ENCODE results near the gene BORCS8. TPM values are rescaled to one million over a fixed set of nuclear protein-coding genes. Genes with fewer than 3 reads are reported as not detected.

Gene BORCS8
- total RNA-seq, 2 experiments from 2014 or later: 19.5 to 25.3 TPM

- Mint-ChIP-seq H3K36me3 (ENCODE audit: low read depth) (peaks cover 26% of the 10 kb centered on the region), H3K27ac (peak overlapping the region; percentile 84), H3K4me3 (peak overlapping the region; percentile 90), H3K9me3 (ENCODE audit: low read depth) (peaks cover 4% of the 10 kb centered on the region), H3K4me1 (peaks cover 28% of the 10 kb centered on the region), H3K27me3 (no peaks in the 10 kb centered on the region)
- intact Hi-C loops (cut with DNase I, micrococcal nuclease): loop anchor here (1.0 kb wide), 7 partner anchors 10 to 183 kb away; partner anchors contain the start of genes BORCS8 (in 2 of the 2), MAU2 (in 2 of the 2), RFXANK (in 2 of the 2) and SUGP1 (in 2 of the 2)
- ChIA-PET CTCF (interaction anchor here (0.6 to 2.3 kb wide), 7 partner anchors 10 to 337 kb away, joined by 3 to 20 read pairs (median 3); partner anchors contain the start of genes BORCS8 and RFXANK), POLR2A (interaction anchor here (0.7 to 2.1 kb wide), 4 partner anchors 10 to 921 kb away, joined by 3 to 31 read pairs (median 4); partner anchors contain the start of genes BORCS8, JUND and RFXANK)
- peak; percentile 14 for ATAC-seq
- no peak for DNase-seq
These were observed 10.7 kb upstream of the BORCS8 start for GRCh38 chr19:19202707-19203011.

- H3K27me3 Mint-ChIP-seq: no peaks in the 10 kb centered on the region
- ChIA-PET CTCF (interaction anchor here (0.6 to 2.3 kb wide), 5 partner anchors 9 to 203 kb away, joined by 3 to 20 read pairs (median 4); partner anchors contain the start of genes BORCS8 and RFXANK), POLR2A (interaction anchor here (1.2 to 2.1 kb wide), 2 partner anchors 9 to 920 kb away, joined by 3 to 31 read pairs; partner anchors contain the start of genes BORCS8, JUND and RFXANK)
- ATAC-seq: no peak
- H3K36me3 Mint-ChIP-seq (ENCODE audit: low read depth): peaks cover 27% of the 10 kb centered on the region
- peak overlapping the region; percentile 84 for H3K27ac Mint-ChIP-seq
- peaks cover 21% of the 10 kb centered on the region for H3K4me1 Mint-ChIP-seq
- H3K4me3 Mint-ChIP-seq: peak overlapping the region; percentile 90
- H3K9me3 Mint-ChIP-seq (ENCODE audit: low read depth): no peaks in the 10 kb centered on the region
- DNase-seq: no peak
- intact Hi-C loops (cut with DNase I, micrococcal nuclease): no loop called here
These were observed 10.0 kb upstream of the BORCS8 start for GRCh38 chr19:19201697-19202630.

- intact Hi-C loops (cut with DNase I, micrococcal nuclease): loop anchor here in 1 of 2 experiments (5.0 kb wide), 3 partner anchors 168 to 607 kb away; partner anchors contain the start of genes GMIP and REX1BD
- ATAC-seq: no peak
- H3K9me3 Mint-ChIP-seq (ENCODE audit: low read depth): no peaks in the 10 kb centered on the region
- ChIA-PET CTCF (interaction anchor here (1.3 to 2.9 kb wide), 2 partner anchors 9 to 23 kb away, joined by 4 to 20 read pairs; partner anchors contain the start of gene NR2C2AP), POLR2A (interaction anchor here (0.6 to 3.0 kb wide), 2 partner anchors 9 to 171 kb away, joined by 6 to 31 read pairs; partner anchors contain the start of gene NR2C2AP)
- H3K36me3 Mint-ChIP-seq (ENCODE audit: low read depth): peaks cover 21% of the 10 kb centered on the region
- H3K4me1 Mint-ChIP-seq: peaks cover 37% of the 10 kb centered on the region
- H3K27ac Mint-ChIP-seq: peak overlapping the region; percentile 73
- no peak for DNase-seq
- peak overlapping the region; percentile 91 for H3K4me3 Mint-ChIP-seq
- no peaks in the 10 kb centered on the region for H3K27me3 Mint-ChIP-seq
These were observed 2.0 kb upstream of the BORCS8 start for GRCh38 chr19:19193926-19194325.

DNA sequence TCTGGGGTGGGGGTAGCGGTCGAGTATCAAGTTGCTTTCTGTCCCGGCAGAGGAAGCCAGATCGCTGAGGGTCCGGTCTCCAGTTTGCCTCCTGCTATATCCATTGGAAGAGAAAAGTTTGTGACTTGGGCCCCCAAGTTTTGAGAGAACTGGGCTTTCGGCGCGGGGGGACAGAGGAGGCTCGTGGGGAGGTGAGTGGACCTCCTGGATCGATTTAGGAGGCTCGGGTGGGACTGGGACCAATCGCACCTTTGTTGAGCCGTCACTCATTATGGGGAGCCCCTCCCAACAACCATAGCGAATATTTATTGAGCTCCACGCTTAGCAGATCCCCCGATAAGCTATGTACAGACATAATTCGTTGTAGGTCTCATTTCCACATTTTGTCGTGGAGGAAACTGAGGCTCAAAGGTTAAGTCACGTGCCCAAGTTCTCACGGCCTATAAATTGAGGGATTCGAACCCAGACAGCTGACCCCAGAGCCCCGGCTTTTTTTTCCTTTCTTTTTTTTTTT is 1.0 kb upstream of the BORCS8 start:
- Mint-ChIP-seq H3K27me3 (no peaks in the 10 kb centered on the region), H3K36me3 (ENCODE audit: low read depth) (peaks cover 13% of the 10 kb centered on the region), H3K4me1 (peaks cover 41% of the 10 kb centered on the region), H3K27ac (peak overlapping the region; percentile 94), H3K4me3 (peak overlapping the region; percentile 91), H3K9me3 (ENCODE audit: low read depth) (no peaks in the 10 kb centered on the region)
- DNase-seq: no peak
- intact Hi-C loops (cut with DNase I, micrococcal nuclease): loop anchor here (1.0 to 5.0 kb wide), 20 partner anchors 10 to 671 kb away; partner anchors contain the start of genes COPE (in 2 of the 2), DDX49 (in 2 of the 2), MAU2 (in 2 of the 2) and NR2C2AP (in 2 of the 2)
- ATAC-seq: no peak
- CTCF ChIA-PET: interaction anchor here (0.6 to 2.9 kb wide), 10 partner anchors 8 to 297 kb away, joined by 3 to 20 read pairs (median 4); partner anchors contain the start of gene NR2C2AP
- POLR2A ChIA-PET: interaction anchor here (0.6 to 3.0 kb wide), 4 partner anchors 10 to 650 kb away, joined by 4 to 31 read pairs (median 7); partner anchors contain the start of gene NR2C2AP

GRCh38 chr19:19191768-19192077 is 229 bp downstream of the BORCS8 start:
- H3K4me3 Mint-ChIP-seq: peak overlapping the region; percentile 91
- CTCF ChIA-PET: interaction anchor here (0.9 to 2.9 kb wide), 4 partner anchors 9 to 155 kb away, joined by 3 to 20 read pairs (median 11); partner anchors contain the start of gene NR2C2AP
- H3K36me3 Mint-ChIP-seq (ENCODE audit: low read depth): peaks cover 12% of the 10 kb centered on the region
- H3K27me3 Mint-ChIP-seq: no peaks in the 10 kb centered on the region
- H3K9me3 Mint-ChIP-seq (ENCODE audit: low read depth): peaks cover 3% of the 10 kb centered on the region
- POLR2A ChIA-PET: interaction anchor here (0.5 to 3.0 kb wide), 3 partner anchors 11 to 477 kb away, joined by 3 to 31 read pairs (median 3); partner anchors contain the start of genes NR2C2AP and ZNF101
- intact Hi-C loops (cut with DNase I, micrococcal nuclease): loop anchor here (1.0 to 5.0 kb wide), 20 partner anchors 12 to 669 kb away; partner anchors contain the start of genes COPE (in 2 of the 2), DDX49 (in 2 of the 2), MAU2 (in 2 of the 2) and NR2C2AP (in 2 of the 2)
- no peak for ATAC-seq
- DNase-seq: no peak
- peaks cover 41% of the 10 kb centered on the region for H3K4me1 Mint-ChIP-seq
- peak overlapping the region; percentile 94 for H3K27ac Mint-ChIP-seq

DNA sequence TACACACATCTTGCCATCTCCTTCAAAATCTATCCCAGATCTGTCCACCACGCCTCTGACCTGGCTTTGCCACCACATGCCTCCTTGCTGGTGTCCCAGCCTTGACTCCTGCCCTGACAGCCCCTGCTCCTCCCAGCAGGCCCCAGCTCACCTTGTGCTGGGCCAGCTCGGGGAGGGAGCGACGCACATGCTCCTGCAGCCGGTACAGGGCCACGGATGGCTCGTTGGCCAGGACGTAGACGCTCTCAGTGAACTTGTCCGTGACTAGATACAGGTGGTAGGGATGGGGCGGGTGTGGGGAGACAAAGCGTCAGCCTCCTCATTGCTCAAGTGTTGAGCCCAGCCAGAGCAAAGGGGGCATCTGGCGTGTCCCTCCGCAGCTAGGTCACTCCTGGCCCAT is 5.2 kb downstream of the BORCS8 start:
- CTCF ChIA-PET: interaction anchor here (0.8 kb wide), 1 partner anchor 220 kb away, joined by 4 read pairs; no protein-coding TSS in a partner anchor
- ATAC-seq (no peak), DNase-seq (no peak)
- Mint-ChIP-seq H3K9me3 (ENCODE audit: low read depth) (peaks cover 10% of the 10 kb centered on the region), H3K27ac (no peak overlapping the region), H3K36me3 (ENCODE audit: low read depth) (peaks cover 23% of the 10 kb centered on the region), H3K27me3 (no peaks in the 10 kb centered on the region), H3K4me3 (no peak overlapping the region), H3K4me1 (peaks cover 33% of the 10 kb centered on the region)
- intact Hi-C loops (cut with DNase I, micrococcal nuclease): loop anchor here (1.0 kb wide), 3 partner anchors 38 to 304 kb away; no protein-coding TSS in a partner anchor
- POLR2A ChIA-PET: no interaction called here

DNA sequence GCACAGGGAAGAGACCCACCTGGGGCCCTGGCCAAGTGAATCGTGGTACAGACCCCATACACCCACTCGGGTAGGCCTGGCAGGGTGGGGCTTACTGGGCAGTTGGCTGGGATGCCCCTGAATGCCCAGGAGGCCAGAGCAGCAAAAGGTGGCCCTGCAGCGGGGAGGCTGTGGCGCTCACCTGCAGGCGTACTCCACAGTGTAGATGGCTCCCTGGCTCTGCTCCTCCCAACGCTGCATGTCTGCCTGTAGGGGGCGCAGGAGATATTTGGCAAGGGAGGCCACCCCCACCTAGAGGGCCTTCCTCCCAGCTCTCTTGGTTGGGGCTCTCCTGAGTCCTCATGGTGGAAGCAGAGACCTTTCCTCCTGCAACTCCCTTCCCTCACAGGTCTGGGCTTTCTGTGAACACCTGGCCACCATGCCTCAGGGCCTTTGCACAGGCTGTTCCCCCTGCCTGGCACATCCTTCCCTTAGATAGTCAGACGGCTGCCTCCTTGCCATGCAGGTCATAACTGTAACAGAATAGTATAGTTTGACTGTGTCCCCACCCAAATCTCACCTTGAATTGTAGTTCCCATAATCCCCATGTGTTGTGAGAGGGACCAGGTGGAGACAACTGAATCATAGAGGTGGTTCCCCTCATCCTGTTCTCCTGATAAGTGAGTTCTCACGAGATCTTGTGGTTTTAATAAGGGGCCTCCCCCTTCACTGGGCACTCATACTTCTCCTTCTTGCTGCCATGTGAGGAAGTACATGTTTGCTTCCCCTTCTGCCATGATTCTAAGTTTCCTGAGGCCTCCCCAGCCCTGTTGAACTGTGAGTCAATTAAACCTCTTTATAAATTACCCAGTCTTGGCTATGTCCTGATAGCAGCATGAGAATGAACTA is 5.9 kb downstream of the BORCS8 start:
- ATAC-seq: peak; percentile 89
- H3K36me3 Mint-ChIP-seq (ENCODE audit: low read depth): peaks cover 23% of the 10 kb centered on the region
- POLR2A ChIA-PET: no interaction called here
- H3K4me1 Mint-ChIP-seq: peaks cover 28% of the 10 kb centered on the region
- H3K27me3 Mint-ChIP-seq: no peaks in the 10 kb centered on the region
- CTCF ChIA-PET: interaction anchor here (1.0 kb wide), 1 partner anchor 12 kb away, joined by 3 read pairs; no protein-coding TSS in a partner anchor
- H3K9me3 Mint-ChIP-seq (ENCODE audit: low read depth): peaks cover 10% of the 10 kb centered on the region
- intact Hi-C loops (cut with DNase I, micrococcal nuclease): loop anchor here (1.0 kb wide), 3 partner anchors 38 to 304 kb away; no protein-coding TSS in a partner anchor
- H3K4me3 Mint-ChIP-seq: no peak overlapping the region
- peak overlapping the region; percentile 60 for H3K27ac Mint-ChIP-seq
- peak; percentile 75 for DNase-seq

- H3K4me3 Mint-ChIP-seq: no peak overlapping the region
- ChIA-PET CTCF (no interaction called here), POLR2A (no interaction called here)
- peaks cover 6% of the 10 kb centered on the region for H3K4me1 Mint-ChIP-seq
- intact Hi-C loops (cut with DNase I, micrococcal nuclease): no loop called here
- no peaks in the 10 kb centered on the region for H3K27me3 Mint-ChIP-seq
- no peak for DNase-seq
- H3K9me3 Mint-ChIP-seq (ENCODE audit: low read depth): peaks cover 7% of the 10 kb centered on the region
- no peak for ATAC-seq
- no peak overlapping the region for H3K27ac Mint-ChIP-seq
- H3K36me3 Mint-ChIP-seq (ENCODE audit: low read depth): peaks cover 28% of the 10 kb centered on the region
These were observed 10.4 kb downstream of the BORCS8 start for GRCh38 chr19:19181488-19181998.

DNA sequence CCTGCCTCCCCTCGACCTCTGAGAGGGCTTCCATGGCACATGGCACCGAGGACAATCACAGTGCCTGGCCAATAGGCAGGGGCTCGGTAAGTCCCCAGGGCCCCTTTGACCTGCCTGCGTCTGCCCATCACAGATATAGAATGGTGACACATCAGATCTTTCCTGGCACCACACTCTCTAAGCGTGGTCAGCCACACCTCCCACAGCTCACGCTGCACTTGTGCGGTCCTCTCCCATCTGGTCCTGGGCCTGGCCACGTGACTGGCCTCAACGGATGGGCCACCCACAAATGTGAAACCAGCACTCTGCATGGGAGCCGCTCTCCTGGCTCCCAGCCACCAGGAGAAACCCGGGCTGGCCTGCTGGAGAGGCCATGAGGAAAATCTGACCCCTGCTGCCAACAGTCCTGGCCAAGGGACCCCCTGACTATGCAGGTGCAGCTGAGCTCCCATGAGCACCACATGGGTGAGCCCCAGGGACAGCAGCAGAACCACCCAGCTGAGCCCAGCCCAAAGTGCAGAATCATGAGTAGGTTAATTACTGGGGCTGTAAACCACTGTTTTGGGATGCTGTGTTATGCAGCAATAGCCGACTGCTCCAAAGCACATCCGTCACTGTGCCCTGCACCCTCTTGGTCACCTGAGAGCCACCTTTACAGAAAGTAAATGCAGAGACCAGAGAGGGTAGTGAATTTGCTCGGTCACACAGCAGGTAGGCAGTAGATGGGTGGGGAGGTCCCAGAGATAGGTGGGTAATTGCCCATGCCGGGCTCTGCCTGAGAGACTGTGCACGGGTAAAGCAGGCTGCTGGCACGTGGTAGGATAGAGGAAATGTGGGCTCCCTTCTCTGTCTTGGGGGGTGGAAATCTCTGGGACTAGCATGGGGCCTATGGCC is 12.2 kb downstream of the BORCS8 start:
- H3K9me3 Mint-ChIP-seq (ENCODE audit: low read depth): peaks cover 2% of the 10 kb centered on the region
- DNase-seq: no peak

More for the DNA sequence above, 12.2 kb downstream of the BORCS8 start:
- Mint-ChIP-seq H3K27me3 (no peaks in the 10 kb centered on the region), H3K27ac (no peak overlapping the region), H3K4me1 (no peaks in the 10 kb centered on the region), H3K36me3 (ENCODE audit: low read depth) (peaks cover 27% of the 10 kb centered on the region), H3K4me3 (no peak overlapping the region)
- no peak for ATAC-seq
- intact Hi-C loops (cut with DNase I, micrococcal nuclease): no loop called here
- ChIA-PET CTCF (no interaction called here), POLR2A (no interaction called here)
